GM12878 (cell line): ENCODE results near the gene TPRN. TPM values are rescaled to one million over a fixed set of nuclear protein-coding genes. Genes with fewer than 3 reads are reported as not detected.
A peak's percentile ranks its signal among the peaks of the same experiment; 100 is the strongest.

ENCODE experiments used
- ATAC-seq: fragments of 200-7000 bp; cut with Tn5 transposase; 3 replicates; pipeline ENCODE4 v1.9.1; 2020; ENCODE audit warnings: mild to moderate bottlenecking, moderate library complexity
- BruUV-seq: library from RNA; stranded (reverse); fragments of 400-500 nt; replicated peaks from 2 replicates; lab custom pipeline; 2021; lab: Mats Ljungman, UMichigan
- CTCF ChIA-PET: fragments of 300-600 bp; sonication (Branson Sonifier 250); formaldehyde crosslinking; extraction: SDS; loops from one replicate; lab custom pipeline; 2021; ENCODE audit warnings: inconsistent platforms; lab: Yijun Ruan, JAX
- POLR2A ChIA-PET: fragments of 350-600 bp; formaldehyde crosslinking; extraction: SDS; loops from one replicate; lab custom pipeline; 2021; ENCODE audit warnings: inconsistent platforms; lab: Charles Lee
- RAD21 ChIA-PET: fragments of 300-600 bp; sonication (Branson Sonifier 250); formaldehyde crosslinking; loops from one replicate; lab custom pipeline; 2023; ENCODE audit warnings: antibody characterized with exemption; ENCODE audit not compliant: unreplicated experiment; lab: Charles Lee
- SMC1A ChIA-PET: fragments of 300-600 bp; sonication (Branson Sonifier 250); formaldehyde crosslinking; loops from one replicate; lab custom pipeline; 2023; ENCODE audit not compliant: unreplicated experiment, uncharacterized antibody; lab: Charles Lee
- DNase-seq: peaks from one replicate; pipeline ENCODE4 v3.0.0-alpha.2; 2011; ENCODE audit warnings: low read depth, low spot score
- FAIRE-seq: peaks from 3 replicates; lab custom pipeline; 2011; peaks lifted over from hg19 to GRCh38; lab: Jason Lieb, UNC
- H2AFZ ChIP-seq: 2 replicates; pipeline ENCODE4 v1.6.0; 2011; ENCODE audit warnings: low read depth, low read length, control low read depth; ENCODE audit not compliant: control insufficient read depth
- H3K27ac ChIP-seq: 2 replicates; pipeline ENCODE4 v1.5.1; 2011; ENCODE audit warnings: control low read depth; ENCODE audit not compliant: control insufficient read depth, insufficient read depth
- H3K27me3 ChIP-seq, 2 experiments: replicated peaks in 1 of 2; 2 replicates each; pipeline versions ENCODE4 v1.6.0 to v1.6.1; 2011; ENCODE audit warnings: low read length in 1 of 2; ENCODE audit not compliant: control insufficient read depth in 2 of 2, insufficient read depth in 2 of 2
- H3K36me3 ChIP-seq, 2 experiments: 2 replicates each; pipeline ENCODE4 v1.5.1; 2011; ENCODE audit warnings: low read length in 1 of 2; ENCODE audit not compliant: control insufficient read depth in 2 of 2, insufficient read depth in 2 of 2
- H3K4me1 ChIP-seq: 2 replicates; pipeline ENCODE4 v1.6.1; 2011; ENCODE audit warnings: mild to moderate bottlenecking, low read length, moderate library complexity, mixed read lengths; ENCODE audit not compliant: control insufficient read depth, insufficient read depth
- H3K4me2 ChIP-seq: 2 replicates; pipeline ENCODE4 v1.6.0; 2011; ENCODE audit warnings: control low read depth; ENCODE audit not compliant: control insufficient read depth, insufficient read depth
- H3K4me3 ChIP-seq: fragments of 200-600 bp; sonication (generic); 2 replicates; pipeline ENCODE4 v1.5.1; 2016
- H3K79me2 ChIP-seq: 2 replicates; pipeline ENCODE4 v1.6.0; 2011; ENCODE audit warnings: low read length; ENCODE audit not compliant: control insufficient read depth, insufficient read depth
- H3K9ac ChIP-seq: 2 replicates; pipeline ENCODE4 v1.8.0; 2011; ENCODE audit warnings: low read length, control low read depth, mixed read lengths; ENCODE audit not compliant: control insufficient read depth, insufficient read depth
- H3K9me3 ChIP-seq: replicated peaks from 3 replicates; pipeline ENCODE4 v1.5.1; 2011; ENCODE audit warnings: mild to moderate bottlenecking, low read length; ENCODE audit not compliant: control insufficient read depth, insufficient read depth
- H4K20me1 ChIP-seq: 2 replicates; pipeline ENCODE4 v1.6.0; 2011; ENCODE audit not compliant: control insufficient read depth, insufficient read depth
- BHLHE40 ChIP-seq, 2 experiments: fragments of 450-650 bp in 1 of 2; IDR thresholded peaks; 2 replicates each; pipeline ENCODE4 v1.6.1; 2011 to 2017; ENCODE audit warnings: low read depth in 2 of 2, borderline replicate concordance in 1 of 2, improper control_type of control experiment in 1 of 2, low read length in 1 of 2, mild to moderate bottlenecking in 1 of 2
- BMI1 ChIP-seq: fragments of 450-650 bp; IDR thresholded peaks from 2 replicates; pipeline ENCODE4 v1.6.1; 2016; ENCODE audit warnings: mild to moderate bottlenecking, moderate library complexity, borderline replicate concordance
- IRF4 ChIP-seq: IDR thresholded peaks from 2 replicates; pipeline ENCODE4 v1.6.1; 2011; ENCODE audit warnings: low read depth, low read length
- SMC3 ChIP-seq: IDR thresholded peaks from 2 replicates; pipeline ENCODE4 v1.6.1; 2011; ENCODE audit warnings: low read length, improper control_type of control experiment, borderline replicate concordance
- TCF3 ChIP-seq: IDR thresholded peaks from 2 replicates; pipeline ENCODE4 v1.6.1; 2012; ENCODE audit warnings: low read depth, mild to moderate bottlenecking, low read length, borderline replicate concordance; ENCODE audit not compliant: insufficient read depth
- WRNIP1 ChIP-seq: IDR thresholded peaks from 2 replicates; pipeline ENCODE4 v1.6.1; 2011; ENCODE audit warnings: low read depth, low read length, improper control_type of control experiment, borderline replicate concordance
- WGBS: methylation state at CpG from one replicate; pipeline ENCODE4 v1.1.6; 2016; ENCODE audit warnings: low lambda C conversion rate; ENCODE audit not compliant: insufficient replicate concordance, insufficient coverage; ENCODE audit errors: missing lambda C conversion rate; 5-methylcytosine and 5-hydroxymethylcytosine counted together
- in situ Hi-C: fragments of 300-500 bp; cut with MboI; formaldehyde crosslinking; loops from 9 replicates; pipeline ENCODE4 v1.14.3; 2018; ENCODE audit warnings: mixed read lengths
- intact Hi-C: fragments of 100-400 bp; cut with micrococcal nuclease; formaldehyde crosslinking; loops from one replicate; pipeline ENCODE4 v1.14.2; 2022; ENCODE audit not compliant: unreplicated experiment
- polyA plus RNA-seq, 11 experiments: library from polyadenylated mRNA; depleted of rRNA in 4 of 11; unstranded in 6 of 11; stranded (reverse) in 5 of 11; fragments of >200 nt; fragmentation: Nextera tagmentation in 4 of 11; fragmentation: Illumina TruSeq in 1 of 11; extraction: Ambion mirVana in 4 of 11; extraction: Trizol in 1 of 11; gene quantifications; 1 replicate in 1 of 11; 2 replicates in 10 of 11; pipeline versions ENCODE4 v1.2.1 to v1.2.3, GENCODE V29; 2011 to 2016; ENCODE audit warnings: inconsistent platforms in 2 of 11, missing spikeins in 2 of 11, low read depth in 1 of 11
- total RNA-seq, 4 experiments: library from RNA; depleted of rRNA in 3 of 4; stranded (reverse); fragments of >200 nt in 3 of 4; fragmentation: Illumina TruSeq in 1 of 4; extraction: Trizol in 1 of 4; gene quantifications; 2 replicates each; pipeline versions ENCODE4 v1.2.1 to v1.2.3, GENCODE V29; 2013 to 2021
- TF ChIP-seq, protein P1 (sequence below): fragments of 450-650 bp; IDR thresholded peaks from 2 replicates; pipeline ENCODE4 v1.6.1; 2017; ENCODE audit warnings: low read depth, mild to moderate bottlenecking, moderate library complexity
- TF ChIP-seq, protein P2 (sequence below): IDR thresholded peaks from 2 replicates; pipeline ENCODE4 v1.6.1; 2011; ENCODE audit warnings: borderline replicate concordance, low read depth, mild to moderate bottlenecking, moderate library complexity, low read length; ENCODE audit not compliant: insufficient read depth, poor library complexity, severe bottlenecking
- TF ChIP-seq, protein P3 (sequence below): fragments of 450-650 bp; formaldehyde crosslinking; IDR thresholded peaks from 2 replicates; pipeline ENCODE4 v1.4.0; 2022; ENCODE audit warnings: mild to moderate bottlenecking, moderate library complexity

Gene TPRN
- total and polyA plus RNA-seq, 10 of the 15 experiments (the other 5 are each of a cell fraction or from before 2014, with no cell fraction given), result 0.18 to 19.5 (median 3.1) TPM

DNA sequence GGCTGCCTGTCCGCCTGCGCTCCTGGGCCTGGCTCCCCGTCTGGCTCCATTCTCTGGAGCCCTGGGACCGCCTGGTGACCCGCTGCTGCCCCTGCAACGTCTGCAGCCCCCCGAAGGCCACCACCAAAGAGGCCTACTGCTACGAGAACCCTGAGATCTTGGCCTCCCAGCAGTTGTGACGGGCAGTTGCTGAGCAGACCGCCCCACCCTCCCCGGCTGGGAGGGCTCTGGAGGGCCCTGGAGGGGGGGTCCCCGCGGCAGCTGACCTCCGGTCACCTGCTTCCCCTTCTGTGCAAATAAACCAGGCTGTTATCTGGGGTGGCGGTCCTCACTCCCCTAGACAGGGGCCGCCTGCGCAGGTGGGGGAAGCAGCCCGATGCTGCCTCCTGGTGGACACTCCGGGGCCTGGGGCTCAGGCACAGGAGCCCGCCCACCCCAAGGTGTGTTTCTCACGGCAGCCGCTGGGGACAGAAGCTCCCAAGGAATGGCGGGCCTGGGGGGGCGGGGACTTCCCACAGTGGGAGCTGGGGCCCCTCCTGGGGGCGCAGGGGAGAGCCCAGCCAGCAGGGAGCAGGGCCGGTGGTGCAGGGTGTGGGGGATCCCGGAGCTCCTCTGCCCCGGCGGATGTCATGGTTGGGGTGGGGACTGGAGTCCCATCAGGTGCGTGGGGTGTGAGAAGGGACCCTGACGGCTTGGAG lies 35.8 kb upstream of the TPRN start (continued):
- TF ChIP-seq, protein P1, sequence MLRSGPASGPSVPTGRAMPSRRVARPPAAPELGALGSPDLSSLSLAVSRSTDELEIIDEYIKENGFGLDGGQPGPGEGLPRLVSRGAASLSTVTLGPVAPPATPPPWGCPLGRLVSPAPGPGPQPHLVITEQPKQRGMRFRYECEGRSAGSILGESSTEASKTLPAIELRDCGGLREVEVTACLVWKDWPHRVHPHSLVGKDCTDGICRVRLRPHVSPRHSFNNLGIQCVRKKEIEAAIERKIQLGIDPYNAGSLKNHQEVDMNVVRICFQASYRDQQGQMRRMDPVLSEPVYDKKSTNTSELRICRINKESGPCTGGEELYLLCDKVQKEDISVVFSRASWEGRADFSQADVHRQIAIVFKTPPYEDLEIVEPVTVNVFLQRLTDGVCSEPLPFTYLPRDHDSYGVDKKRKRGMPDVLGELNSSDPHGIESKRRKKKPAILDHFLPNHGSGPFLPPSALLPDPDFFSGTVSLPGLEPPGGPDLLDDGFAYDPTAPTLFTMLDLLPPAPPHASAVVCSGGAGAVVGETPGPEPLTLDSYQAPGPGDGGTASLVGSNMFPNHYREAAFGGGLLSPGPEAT, result peak; percentile 82

DNA sequence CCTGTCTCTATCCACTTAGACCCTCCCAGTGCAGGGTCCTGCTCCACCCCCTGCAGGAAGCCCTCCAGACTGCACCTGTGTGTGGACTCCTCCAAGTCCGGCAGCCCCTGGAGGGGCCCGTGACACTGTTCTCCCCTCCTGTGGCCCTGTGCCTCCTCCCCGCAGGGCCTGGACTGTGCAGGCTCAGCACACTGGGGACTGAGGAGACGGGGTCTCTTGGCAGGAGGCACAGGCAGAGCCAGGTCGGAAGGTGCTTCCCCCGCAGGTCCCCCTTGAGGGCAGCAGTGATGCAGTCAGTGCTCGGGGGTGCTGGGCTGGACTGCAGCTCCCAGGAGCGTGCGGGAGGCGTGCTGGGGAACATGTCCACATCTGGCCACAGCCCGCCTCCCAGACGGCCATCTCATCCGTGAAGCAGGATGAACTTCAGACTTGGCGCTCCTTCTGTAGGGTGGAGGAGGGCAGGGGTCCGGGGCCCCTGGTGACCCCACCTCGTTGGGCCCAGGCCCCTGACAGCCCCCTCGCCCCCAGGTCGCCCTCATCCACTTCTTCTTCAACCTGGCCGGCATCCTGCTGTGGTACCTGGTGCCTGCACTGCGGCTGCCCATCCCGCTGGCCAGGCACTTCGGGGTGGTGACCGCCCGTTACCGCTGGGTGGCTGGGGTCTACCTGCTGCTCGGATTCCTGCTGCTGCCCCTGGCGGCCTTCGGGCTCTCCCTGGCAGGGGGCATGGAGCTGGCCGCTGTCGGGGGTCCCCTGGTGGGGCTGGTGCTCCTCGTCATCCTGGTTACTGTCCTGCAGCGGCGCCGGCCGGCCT lies 35.1 kb upstream of the TPRN start:
- ChIA-PET POLR2A (interaction anchor here (0.6 to 2.1 kb wide), 6 partner anchors 11 to 805 kb away, joined by 3 to 15 read pairs (median 5); partner anchors contain the start of genes CYSRT1, SSNA1 and TPRN), SMC1A (interaction anchor here (0.7 to 1.6 kb wide), 5 partner anchors 27 to 175 kb away, joined by 3 to 5 read pairs (median 4); no protein-coding TSS in a partner anchor), RAD21 (interaction anchor here (0.6 to 4.6 kb wide), 15 partner anchors 12 to 289 kb away, joined by 3 to 20 read pairs (median 5); partner anchors contain the start of genes ANAPC2, NELFB, RNF208 and SAPCD2), CTCF (interaction anchor here (0.9 to 2.1 kb wide), 16 partner anchors 13 to 207 kb away, joined by 3 to 24 read pairs (median 6); partner anchors contain the start of genes NELFB, SAPCD2 and SSNA1)
- Histone ChIP-seq H3K36me3 (no peaks in the 10 kb centered on the region), H3K27me3 (no peaks in the 10 kb centered on the region), H3K9ac (no peak overlapping the region), H3K79me2 (peaks cover 6% of the 10 kb centered on the region), H3K9me3 (no peaks in the 10 kb centered on the region), H4K20me1 (no peaks in the 10 kb centered on the region), H3K4me3 (no peak overlapping the region), H2AFZ (no peak overlapping the region), H3K27ac (no peak overlapping the region), H3K4me1 (peaks cover 26% of the 10 kb centered on the region), H3K4me2 (no peak overlapping the region)
- FAIRE-seq (no peak), ATAC-seq (no peak), DNase-seq (no peak)
- BruUV-seq, result no TSS peak
- intact Hi-C loops, result loop anchor here (5.0 kb wide), 1 partner anchor 448 kb away; no protein-coding TSS in a partner anchor
- 52% methylated on average over 31 of the region's 35 CpGs for WGBS
- in situ Hi-C loops, result no loop called here
- TF ChIP-seq BMI1, result no peak
- TF ChIP-seq WRNIP1, result no peak
- no peak for TF ChIP-seq SMC3
- no peak for TF ChIP-seq BHLHE40 (IDR thresholded peaks at IDR 0.05; ENCODE audit: borderline replicate concordance in 1 of 2, low read depth in 2 of 2, low read length in 1 of 2)
- TF ChIP-seq IRF4, result no peak
- TF ChIP-seq, protein P2, sequence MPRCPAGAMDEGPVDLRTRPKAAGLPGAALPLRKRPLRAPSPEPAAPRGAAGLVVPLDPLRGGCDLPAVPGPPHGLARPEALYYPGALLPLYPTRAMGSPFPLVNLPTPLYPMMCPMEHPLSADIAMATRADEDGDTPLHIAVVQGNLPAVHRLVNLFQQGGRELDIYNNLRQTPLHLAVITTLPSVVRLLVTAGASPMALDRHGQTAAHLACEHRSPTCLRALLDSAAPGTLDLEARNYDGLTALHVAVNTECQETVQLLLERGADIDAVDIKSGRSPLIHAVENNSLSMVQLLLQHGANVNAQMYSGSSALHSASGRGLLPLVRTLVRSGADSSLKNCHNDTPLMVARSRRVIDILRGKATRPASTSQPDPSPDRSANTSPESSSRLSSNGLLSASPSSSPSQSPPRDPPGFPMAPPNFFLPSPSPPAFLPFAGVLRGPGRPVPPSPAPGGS, result no peak
- TF ChIP-seq, protein P3, sequence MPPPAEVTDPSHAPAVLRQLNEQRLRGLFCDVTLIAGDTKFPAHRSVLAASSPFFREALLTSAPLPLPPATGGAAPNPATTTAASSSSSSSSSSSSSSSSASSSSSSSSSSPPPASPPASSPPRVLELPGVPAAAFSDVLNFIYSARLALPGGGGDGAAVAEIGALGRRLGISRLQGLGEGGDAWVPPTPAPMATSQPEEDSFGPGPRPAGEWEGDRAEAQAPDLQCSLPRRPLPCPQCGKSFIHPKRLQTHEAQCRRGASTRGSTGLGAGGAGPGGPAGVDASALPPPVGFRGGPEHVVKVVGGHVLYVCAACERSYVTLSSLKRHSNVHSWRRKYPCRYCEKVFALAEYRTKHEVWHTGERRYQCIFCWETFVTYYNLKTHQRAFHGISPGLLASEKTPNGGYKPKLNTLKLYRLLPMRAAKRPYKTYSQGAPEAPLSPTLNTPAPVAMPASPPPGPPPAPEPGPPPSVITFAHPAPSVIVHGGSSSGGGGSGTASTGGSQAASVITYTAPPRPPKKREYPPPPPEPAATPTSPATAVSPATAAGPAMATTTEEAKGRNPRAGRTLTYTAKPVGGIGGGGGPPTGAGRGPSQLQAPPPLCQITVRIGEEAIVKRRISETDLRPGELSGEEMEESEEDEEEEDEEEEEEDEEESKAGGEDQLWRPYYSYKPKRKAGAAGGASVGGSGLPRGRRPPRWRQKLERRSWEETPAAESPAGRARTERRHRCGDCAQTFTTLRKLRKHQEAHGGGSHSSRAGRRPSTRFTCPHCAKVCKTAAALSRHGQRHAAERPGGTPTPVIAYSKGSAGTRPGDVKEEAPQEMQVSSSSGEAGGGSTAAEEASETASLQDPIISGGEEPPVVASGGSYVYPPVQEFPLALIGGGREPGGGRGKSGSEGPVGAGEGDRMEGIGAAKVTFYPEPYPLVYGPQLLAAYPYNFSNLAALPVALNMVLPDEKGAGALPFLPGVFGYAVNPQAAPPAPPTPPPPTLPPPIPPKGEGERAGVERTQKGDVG (CRISPR knock-in tag), result no peak
- no peak for TF ChIP-seq TCF3
